ENCODE data around the gene RASGRF2.
"Not testable (repeated sequence)": the region's sequence is repeated elsewhere in the genome, so short reads cannot be mapped to it uniquely, and the experiment has no call there.

Gene RASGRF2

DNA sequence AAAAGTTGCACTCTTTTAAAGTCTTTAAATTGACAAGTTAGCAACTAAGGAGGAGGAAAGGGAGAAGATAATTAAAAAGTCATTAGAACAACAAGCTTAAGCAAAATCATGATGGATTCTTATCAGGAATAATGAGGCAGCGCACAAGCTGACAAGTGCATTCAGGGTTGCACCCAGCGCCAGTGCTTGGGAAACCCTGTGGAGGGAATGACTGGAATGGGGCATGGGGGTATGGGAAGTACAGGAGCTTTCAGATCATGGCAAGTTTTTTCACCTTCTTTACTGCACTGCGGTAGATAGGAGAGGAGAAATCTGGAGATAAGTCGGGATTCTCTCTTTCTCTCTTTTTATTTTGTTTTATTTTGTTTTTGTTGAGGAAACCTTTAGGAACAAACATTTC is 155.1 kb downstream of the RASGRF2 start:
- Histone ChIP-seq H3K4me3 (ENCODE audit: low read depth, low read length) (no peak overlapping the region), H3K36me3 (replicated peaks) (no peaks in the 10 kb centered on the region), H3K27me3 (replicated peaks) (peaks cover 1% of the 10 kb centered on the region), H3K27ac (no peak overlapping the region)
- no peak for DNase-seq
- in situ Hi-C loops (cut with HindIII; ENCODE audit: low pct_ligation_motif_present, low sequenced_read_pairs): no loop called here
- TF ChIP-seq, protein P1, sequence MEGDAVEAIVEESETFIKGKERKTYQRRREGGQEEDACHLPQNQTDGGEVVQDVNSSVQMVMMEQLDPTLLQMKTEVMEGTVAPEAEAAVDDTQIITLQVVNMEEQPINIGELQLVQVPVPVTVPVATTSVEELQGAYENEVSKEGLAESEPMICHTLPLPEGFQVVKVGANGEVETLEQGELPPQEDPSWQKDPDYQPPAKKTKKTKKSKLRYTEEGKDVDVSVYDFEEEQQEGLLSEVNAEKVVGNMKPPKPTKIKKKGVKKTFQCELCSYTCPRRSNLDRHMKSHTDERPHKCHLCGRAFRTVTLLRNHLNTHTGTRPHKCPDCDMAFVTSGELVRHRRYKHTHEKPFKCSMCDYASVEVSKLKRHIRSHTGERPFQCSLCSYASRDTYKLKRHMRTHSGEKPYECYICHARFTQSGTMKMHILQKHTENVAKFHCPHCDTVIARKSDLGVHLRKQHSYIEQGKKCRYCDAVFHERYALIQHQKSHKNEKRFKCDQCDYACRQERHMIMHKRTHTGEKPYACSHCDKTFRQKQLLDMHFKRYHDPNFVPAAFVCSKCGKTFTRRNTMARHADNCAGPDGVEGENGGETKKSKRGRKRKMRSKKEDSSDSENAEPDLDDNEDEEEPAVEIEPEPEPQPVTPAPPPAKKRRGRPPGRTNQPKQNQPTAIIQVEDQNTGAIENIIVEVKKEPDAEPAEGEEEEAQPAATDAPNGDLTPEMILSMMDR (IDR thresholded peaks at IDR 0.05; ENCODE audit: low read depth, low read length, missing control alignments): no peak

DNA sequence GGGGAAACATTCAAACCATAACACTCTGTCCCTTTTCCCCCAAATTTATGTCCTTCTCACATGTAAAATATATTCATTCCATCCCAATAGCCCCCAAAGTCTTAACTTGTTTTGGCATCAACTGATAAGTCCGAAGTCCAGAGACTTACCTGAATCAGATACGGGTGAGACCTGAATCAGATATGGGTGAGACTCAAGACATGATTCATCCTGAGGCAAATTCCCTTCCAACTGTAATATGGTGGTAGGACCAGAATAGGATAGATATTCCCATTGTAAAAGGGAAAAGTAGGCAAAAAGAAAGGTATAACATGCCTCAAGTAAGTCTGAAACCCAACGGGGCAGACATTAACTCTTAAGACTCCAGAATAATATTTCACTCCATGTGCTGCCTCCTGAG is 157.4 kb downstream of the RASGRF2 start:
- TF ChIP-seq, protein P1 (IDR thresholded peaks at IDR 0.05; ENCODE audit: low read depth, low read length, missing control alignments): no peak
- in situ Hi-C loops (cut with HindIII; ENCODE audit: low pct_ligation_motif_present, low sequenced_read_pairs): no loop called here
- H3K27me3 ChIP-seq (replicated peaks): no peaks in the 10 kb centered on the region
- H3K36me3 ChIP-seq (replicated peaks): no peaks in the 10 kb centered on the region
- H3K27ac ChIP-seq: no peak overlapping the region
- DNase-seq: no peak
- no peak overlapping the region for H3K4me3 ChIP-seq (ENCODE audit: low read depth, low read length)

- no peaks in the 10 kb centered on the region for H3K27me3 ChIP-seq (replicated peaks)
- TF ChIP-seq, protein P1 (IDR thresholded peaks at IDR 0.05; ENCODE audit: low read depth, low read length, missing control alignments): no peak
- no peak overlapping the region for H3K27ac ChIP-seq
- H3K36me3 ChIP-seq (replicated peaks): no peaks in the 10 kb centered on the region
- DNase-seq: no peak
- no peak overlapping the region for H3K4me3 ChIP-seq (ENCODE audit: low read depth, low read length)
- in situ Hi-C loops (cut with HindIII; ENCODE audit: low pct_ligation_motif_present, low sequenced_read_pairs): no loop called here
These were observed 161.1 kb downstream of the RASGRF2 start for GRCh38 chr5:81121273-81121672.

DNA sequence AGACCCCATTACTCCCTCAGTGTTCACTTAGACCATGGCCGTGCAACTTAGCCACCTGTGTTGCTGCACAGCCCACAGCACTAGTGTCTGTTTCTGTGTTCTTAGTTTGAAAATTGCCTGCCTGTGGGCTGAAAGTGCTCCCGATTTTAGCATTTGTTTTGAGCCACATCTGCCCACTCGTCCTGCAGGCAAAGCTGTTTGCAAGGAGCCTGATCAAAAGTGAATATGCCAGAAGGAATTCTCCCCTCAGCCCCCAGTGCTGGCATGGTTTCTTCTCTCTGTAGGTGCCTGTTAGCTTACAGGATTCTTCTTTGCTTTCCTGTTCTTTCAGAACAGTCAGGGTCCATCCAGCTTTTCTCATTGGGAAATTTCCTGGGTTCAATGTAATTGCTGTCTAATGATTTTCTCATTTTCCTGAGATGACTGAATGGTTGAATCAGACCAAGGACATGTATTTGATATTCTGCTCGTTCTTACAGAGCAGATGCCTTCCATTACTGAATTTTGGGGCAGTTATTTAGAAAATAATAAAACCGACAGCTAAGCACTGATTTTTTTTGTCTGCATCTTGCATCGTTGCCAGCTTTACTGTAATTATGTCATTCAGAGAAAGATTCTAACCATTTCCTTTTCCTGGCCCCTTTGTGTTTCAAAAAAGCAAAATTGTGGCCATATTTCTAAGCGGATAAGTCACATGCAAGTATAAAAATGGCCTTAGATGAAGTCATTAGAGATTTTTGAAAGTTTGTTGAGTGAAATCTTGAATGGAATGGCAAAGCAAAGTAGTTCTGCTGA is 161.9 kb downstream of the RASGRF2 start:
- in situ Hi-C loops (cut with HindIII; ENCODE audit: low pct_ligation_motif_present, low sequenced_read_pairs): no loop called here

DNA sequence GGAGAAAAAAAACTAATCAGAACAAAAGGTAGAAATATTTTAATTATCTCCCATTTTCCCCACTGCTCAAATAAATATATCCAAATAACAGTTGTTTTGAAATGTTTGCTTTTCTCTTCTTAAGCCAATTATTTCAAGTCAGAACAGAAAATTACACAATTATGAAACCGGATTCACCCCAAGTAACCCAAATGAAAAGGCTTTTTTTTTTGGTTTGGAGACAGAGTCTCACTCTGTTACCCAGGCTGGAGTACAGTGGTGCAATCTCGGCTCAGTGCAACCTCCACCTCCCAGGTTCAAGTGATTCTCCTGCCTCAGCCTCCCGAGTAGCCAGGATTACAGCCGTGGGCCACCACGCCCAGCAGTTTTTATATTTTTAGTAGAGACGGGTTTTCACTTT is 164.5 kb downstream of the RASGRF2 start:
- H3K27ac ChIP-seq; H3K36me3 ChIP-seq (replicated peaks); H3K27me3 ChIP-seq (replicated peaks); in situ Hi-C loops (cut with HindIII; ENCODE audit: low pct_ligation_motif_present, low sequenced_read_pairs); DNase-seq; H3K4me3 ChIP-seq (ENCODE audit: low read depth, low read length): not testable (repeated sequence)

More for the DNA sequence above, 161.9 kb downstream of the RASGRF2 start:
- Histone ChIP-seq H3K36me3 (replicated peaks) (no peaks in the 10 kb centered on the region), H3K27me3 (replicated peaks) (no peaks in the 10 kb centered on the region), H3K4me3 (ENCODE audit: low read depth, low read length) (no peak overlapping the region), H3K27ac (no peak overlapping the region)
- TF ChIP-seq, protein P1 (IDR thresholded peaks at IDR 0.05; ENCODE audit: low read depth, low read length, missing control alignments): no peak
- no peak for DNase-seq

- TF ChIP-seq, protein P1 (IDR thresholded peaks at IDR 0.05; ENCODE audit: low read depth, low read length, missing control alignments): no peak
- Histone ChIP-seq H3K36me3 (replicated peaks) (no peaks in the 10 kb centered on the region), H3K4me3 (ENCODE audit: low read depth, low read length) (no peak overlapping the region), H3K27ac (no peak overlapping the region), H3K27me3 (replicated peaks) (no peaks in the 10 kb centered on the region)
- no peak for DNase-seq
- in situ Hi-C loops (cut with HindIII; ENCODE audit: low pct_ligation_motif_present, low sequenced_read_pairs): no loop called here
These were observed 165.8 kb downstream of the RASGRF2 start for GRCh38 chr5:81125959-81126358.

Measured in brain microvascular endothelial cell (primary cell).